ENCODE data around the gene MFSD12.

Gene MFSD12

DNA sequence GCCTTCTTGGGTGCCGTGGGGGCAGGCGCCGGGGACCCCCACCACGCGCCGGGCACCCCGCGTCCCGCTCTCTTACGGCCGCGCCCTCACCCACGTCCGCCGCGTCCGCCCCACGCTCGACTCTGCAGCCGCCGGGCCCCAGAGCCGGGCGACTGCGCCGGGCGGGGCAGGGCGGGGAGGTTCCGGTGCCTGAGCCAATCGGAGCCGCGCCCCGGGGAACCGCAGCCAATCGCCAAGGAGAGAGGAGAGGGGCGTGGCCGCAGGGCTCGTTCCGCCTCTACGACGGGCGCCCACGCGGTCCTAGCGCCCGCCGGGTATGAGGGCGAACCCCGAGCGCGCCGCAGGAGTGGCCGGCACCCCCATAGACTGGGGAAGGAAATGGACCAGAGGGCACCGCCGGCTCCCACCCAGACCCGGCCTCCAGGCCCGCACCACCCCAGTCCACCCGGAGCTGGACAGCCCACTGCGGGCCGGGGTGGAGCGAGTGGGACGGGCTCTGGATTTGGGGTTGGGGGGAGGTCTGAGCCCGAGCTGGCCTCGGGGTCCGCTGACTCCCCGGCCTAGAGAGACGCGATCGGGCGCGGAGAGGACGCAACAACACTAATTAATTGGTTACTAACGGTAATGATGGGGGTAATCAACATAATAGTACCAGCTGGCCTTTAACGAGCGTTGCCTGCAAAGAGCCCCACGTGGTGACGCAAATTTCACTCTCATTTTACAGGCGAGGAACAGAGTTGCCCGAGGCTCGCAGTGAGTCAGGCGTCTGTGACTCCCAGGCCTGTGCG, at the start of gene MFSD12:
Gene MFSD12, minus strand, starts transcription at position 126 of the 788 bp plus-strand sequence. CDS start 183 bp downstream, outside the sequence.
- peak; percentile 86 for DNase-seq

DNA sequence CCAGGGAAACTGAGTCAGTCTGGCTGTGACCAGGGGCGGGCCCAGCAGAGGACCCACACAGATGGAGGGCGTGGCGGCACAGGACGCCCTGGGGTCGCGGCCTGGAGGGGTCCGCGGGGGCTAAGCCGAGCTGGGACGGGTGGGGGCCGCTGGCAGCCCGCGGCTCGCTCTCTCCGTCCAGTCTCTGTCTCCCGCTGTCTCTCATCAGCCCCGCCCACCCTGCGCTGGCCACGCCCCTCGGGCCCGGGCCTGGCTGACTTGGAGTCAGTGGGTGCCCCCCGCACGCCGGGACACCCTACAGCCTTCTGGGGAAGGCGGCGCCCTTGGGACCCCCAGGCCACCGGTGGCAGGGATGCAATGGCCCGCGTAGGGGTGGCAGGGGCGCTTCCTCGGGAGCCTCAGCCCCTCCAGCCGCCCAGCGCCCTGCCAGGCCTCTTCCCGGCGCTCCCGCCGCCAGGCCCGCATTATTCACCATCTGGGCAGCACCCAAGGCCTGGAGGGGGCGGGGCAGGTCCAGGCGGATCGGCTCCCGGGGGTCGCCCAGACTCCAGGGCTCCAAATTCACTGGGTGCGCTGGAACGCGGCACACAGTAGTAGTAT, 49.4 kb upstream of the MFSD12 start, which contains the start of gene TBXA2R:
Gene TBXA2R, minus strand, starts transcription at position 186 of the 600 bp plus-strand sequence. CDS start 6,241 bp downstream, outside the sequence.
- no peak for DNase-seq

DNA sequence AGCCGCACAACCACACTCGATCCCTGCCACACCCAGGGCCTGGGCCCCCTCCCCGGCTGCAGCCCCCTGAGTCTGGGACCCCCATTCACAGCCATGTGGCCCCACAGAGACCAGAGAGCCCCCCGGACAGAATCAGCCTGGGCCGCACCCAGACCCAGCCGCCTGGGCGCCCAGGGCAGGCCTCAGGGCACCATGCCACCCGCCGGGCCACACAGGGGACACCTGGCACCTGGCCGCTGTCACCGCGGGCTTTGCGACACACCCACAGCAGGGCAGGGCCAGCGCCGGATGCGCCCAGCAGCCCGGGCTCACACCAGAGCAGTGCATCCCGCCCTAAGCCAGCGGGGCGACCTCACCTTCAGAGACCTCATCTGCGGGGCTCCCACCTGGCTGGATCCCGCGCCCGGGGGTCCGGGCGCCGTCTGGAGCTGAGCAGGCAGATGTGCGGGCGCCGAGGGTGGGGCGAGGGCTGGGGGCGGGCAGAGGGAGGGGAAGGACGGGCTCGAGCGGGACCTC, 48.8 kb upstream of the MFSD12 start:
- DNase-seq, result peak; percentile 38

DNA sequence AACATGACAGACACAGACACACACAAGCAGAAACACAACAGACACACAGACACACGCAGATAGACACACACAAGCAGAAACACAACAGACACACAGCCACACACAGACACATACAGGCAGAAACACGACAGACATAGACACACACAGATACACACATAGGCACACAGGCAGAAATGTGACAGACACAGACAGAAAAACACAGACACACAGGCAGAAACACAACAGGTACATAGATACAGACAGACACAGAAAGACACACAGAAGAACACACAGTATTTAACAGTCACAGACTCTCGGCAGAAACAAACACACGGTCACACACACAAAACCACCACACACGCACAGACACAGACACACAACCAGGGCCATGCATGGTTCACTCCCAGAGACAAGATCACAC, 48.4 kb upstream of the MFSD12 start:
- DNase-seq, result no peak

DNA sequence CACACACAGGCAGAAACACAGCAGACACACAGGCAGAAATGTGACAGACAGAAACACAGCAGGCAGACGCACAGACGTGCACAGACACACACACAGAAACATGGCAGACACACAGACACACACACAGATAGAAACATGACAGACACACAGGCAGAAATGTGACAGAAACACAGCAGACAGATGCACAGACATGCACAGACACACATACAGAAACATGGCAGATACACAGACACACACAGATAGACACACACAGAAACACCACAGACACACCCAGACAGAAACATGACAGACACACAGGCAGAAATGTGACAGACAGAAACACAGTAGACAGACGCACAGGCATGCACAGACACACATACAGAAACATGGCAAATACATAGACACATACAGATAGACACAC, 48.0 kb upstream of the MFSD12 start:
- DNase-seq, result no peak

DNA sequence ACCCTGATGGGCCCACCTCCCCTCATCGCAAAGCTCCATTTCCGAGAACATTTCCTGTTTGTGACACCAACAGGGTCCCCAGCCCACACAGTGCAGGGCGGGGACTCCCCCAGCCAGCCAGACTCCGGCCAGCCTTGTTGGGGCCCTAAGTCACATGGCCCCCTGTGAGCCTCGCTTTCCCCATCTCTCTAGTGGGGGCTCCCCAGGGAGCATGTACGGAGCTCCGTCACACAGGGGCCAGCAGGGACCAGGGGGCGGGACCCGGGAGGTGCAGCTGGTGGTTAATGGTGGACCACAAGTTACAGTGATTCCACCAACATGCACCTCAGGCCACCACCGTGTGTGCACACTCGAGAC, 47.6 kb upstream of the MFSD12 start:
- DNase-seq, result no peak

DNA sequence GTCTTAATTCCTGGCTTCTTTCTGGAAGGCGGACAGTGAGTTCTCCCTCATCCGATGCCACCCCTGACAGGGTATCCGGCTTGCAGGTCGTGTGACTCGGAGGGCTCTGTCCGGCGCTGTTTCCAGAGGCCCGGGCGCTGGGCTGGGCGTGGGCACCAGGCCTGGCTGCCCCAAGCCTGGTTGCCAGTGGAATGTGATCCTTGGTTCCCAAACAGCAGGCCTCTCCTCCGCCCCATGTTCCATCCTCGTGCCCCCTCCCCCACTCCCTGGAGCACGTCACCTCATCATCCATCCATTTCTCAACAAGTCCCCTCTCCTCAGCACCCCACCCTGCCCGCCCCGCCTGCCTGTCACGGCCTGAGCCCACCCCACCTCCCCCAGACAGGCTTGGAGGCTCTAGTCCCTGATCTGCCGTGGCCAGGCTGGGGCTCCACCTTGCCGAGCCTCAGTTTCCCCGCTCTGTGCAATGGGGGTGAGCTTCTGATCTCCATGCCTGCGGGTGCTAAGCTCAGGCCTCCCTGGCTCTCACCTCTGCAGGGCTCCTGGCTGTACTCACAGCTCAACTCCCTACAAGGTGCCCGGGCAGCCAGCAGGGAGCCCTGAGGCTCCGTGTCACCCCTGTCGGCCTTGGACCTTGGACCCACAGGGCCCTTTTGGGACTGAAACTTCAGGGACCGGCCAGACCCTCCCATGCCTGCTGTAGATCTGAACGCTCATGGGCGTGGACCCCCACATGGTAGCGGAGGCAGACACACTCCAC, 47.0 kb upstream of the MFSD12 start:
- DNase-seq, result no peak

DNA sequence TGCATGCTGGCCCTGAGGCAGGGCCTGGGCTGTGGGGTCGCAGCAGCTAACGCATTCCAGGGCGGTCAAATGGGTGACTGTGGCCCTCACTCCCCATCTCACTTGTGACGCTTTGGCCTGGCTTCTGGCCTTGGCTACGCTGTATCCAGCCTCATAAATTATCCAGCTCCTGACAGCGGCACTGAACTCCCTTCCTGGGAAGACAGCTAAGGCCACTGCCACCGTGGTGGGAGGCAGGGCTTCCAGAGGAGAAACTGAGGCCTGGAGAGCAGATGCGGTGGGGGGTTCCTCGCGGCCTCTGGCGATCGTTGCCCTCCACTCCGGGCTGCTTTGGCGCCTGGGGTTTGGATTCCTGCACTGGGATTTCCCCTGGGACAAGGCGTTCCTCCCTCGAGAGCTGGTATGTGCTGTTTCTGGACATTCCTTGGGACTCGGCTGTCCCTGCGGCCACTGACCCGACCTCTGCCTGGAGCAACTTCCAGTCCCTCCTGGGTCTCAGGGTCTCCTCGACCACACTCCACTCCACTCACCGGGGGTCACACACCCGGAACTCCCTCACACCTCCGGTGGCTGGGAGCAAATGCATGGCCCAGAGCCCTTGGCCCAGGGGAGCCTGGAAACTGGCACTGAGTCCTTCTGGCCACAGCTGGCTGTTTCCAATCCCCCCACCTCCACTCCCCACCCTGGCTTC, 45.9 kb upstream of the MFSD12 start:
- DNase-seq, result no peak

DNA sequence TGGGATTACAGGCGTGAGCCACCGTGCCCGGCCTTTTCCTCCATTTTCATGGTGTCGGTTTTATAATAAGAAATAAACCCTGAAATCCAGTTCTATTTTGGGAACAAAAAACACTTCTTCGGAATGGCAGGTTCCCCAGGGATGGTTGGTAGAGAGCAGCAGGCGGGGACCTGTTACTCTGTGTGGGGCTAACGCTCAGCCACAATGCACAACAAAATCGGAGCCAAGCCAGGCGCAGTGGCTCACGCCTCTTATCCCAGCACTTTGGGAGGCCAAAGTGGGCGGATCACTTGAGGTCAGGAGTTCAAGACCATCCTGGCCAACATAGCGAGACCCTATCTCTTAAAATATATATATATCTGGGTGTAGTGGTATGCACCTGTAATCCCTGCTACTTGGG, 43.6 kb upstream of the MFSD12 start:
- DNase-seq, result no peak

DNA sequence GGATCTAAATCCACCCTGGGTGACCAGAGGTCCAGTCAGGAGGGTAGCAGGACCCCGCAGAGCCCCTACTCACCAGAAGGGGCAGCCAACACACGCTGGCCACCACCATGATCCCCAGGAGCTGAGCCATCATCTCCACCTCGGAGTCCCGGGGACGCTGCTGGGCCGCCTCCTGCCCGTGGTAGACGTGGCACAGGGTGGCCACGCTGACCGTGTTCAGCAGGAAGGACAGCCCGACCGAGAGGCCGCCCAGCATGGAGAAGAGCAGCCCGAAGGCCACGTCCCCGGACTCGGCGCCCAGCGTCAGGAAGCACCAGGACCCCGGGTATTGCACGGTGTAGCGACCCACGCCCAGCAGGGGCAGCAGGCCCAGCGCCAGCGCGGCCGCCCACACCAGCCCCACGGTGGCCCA, 42.4 kb upstream of the MFSD12 start:
- no peak for DNase-seq

DNA sequence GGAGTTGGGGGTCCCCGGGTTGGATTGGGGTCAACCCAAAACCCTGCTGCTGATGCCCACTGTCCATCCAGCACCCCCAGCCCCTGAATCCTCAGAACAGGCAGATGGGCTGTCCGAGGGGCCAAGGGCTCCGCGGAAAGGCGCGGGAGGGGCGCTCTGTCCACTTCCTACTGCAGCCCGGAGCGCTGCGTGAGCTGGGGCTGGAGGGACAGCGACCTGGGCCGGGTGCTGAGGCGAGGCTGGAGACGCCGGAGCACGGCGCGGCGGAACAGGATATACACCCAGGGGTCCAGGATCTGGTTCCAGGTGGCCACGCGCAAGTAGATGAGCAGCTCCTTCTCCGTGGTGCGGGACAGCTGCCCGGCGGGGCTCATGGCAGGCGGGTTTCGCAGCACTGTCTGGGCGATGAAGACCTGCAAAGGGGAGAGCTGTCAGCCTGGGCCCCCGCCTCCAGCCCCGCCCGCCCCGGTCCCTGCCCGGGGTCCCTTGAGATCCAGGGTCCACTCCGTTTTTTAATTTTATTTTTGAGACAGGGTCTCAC, 38.2 kb upstream of the MFSD12 start:
- no peak for DNase-seq

DNA sequence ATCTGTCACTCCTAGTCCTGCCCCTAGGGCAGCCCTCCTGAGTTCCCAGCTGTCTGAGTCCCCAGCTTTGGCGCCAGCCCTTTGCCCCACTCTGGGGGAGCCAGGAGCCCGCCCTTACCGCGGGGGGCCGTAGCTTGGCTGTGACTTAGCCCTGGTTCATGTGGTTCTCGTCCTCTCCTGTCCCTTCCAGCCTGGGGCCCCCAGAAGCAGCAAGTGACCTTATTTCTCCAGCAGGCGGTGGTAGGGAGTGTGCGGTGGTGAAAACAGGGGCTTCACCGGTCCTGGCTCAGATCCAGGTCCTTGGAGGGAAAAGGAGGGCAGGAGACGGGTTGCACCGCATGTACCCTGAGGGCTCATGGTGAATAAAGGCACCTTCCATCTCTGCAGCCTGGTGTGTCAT, 35.8 kb upstream of the MFSD12 start:
- no peak for DNase-seq

DNA sequence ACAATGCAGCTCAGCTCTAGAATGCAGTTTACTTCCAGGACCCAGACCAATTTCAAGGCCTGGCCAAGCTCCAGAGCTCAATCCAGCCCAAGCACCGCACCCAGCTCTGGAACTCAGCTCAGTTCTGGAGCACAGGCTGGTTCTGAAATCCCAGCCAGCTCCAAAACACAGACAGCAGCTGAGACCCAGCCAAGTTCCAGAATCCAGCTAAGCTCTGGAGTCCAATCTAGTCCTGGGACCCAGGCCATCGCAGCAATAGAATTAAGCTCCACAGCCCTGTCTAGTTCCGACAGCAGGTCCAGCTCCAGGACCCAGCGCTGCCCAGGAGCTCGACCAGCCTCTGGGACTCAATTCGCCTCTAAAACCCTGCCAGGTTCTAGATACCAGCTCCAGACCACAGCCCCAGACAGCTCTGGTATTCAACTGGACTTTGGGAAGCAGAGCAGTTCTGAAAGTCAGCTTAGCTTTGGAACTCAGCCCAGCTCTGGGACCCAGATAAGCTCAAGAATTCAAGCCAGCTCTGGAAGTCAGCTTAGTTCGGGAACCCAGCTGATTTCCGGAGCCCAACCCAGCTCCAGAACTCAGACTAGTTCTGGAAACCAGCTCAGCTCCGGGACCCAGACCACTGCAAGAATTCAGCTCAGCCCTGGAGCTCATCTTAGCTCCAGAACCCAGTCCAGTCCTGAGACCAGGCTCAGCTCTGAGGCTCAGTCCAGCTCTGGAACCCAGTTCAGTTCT, 34.7 kb upstream of the MFSD12 start:
- DNase-seq, result no peak

DNA sequence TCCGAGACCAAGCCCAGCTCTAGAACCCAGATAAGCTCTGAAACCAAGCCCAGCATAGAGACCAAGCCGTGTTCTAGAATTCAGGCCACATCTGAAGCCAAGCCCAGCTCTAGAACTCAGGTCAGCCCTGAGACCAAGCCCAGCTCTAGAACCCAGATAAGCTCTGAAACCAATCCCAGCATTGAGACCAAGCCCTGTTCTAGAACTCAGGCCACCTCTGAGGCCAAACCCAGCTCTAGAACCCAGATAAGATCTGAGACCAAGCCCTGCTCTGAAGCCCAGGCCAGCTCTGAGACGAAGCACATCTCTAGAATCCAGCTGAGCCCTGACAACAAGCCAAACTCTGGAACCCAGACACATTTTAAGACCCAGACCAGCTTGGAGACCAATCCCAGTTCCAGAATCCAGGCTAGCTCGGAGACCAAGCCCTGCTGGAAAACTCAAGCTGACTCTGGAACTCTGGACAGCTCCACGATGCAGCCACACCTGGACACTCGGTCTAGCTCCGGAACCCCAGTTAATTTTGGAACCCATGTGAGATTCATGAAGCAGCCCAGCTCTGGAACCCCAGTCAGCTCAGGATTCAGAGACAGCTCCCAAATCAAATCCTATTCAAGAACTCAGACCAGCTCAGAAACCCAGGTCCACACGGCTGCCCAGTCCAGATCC, 33.7 kb upstream of the MFSD12 start:
- no peak for DNase-seq

DNA sequence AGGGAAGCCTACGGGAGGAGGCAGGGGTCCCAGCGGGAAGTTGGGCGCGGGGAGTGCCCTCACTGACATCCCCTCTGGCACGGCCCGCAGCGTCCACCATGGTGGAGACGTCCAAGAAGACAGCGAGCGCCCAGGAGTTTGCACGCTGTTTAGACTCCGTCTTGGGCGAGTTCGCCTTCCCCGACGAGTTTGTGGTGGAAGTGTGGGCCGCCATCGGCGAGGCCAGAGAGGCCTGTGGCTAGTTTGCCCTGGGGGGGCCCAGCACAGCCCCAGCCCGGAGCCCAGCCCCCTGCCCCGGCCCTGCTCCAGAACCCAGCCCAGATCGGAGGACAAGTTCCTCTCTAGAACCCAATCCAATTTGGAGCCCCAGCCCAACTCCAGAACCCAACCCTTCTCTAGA, 32.6 kb upstream of the MFSD12 start:
- no peak for DNase-seq

DNA sequence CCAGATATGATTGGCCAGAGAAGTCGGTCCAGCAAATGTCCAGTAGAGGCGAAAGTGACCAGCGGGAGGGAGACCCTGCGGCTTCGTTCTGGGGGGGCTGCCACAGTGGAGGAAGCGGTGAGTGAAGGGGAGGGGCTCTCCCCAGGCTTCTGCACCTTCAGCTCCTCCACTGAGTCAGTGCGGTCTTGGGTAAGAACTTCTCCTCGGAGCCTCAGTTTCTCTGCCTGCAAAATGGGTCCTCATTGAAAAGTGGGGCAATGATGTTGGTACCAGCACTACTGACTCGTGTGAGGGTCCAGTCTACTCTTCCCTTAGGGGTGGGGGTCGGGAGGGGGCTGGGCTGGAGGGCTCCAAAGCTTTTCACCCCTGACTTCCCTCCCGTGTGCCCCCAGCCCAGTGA, 32.1 kb upstream of the MFSD12 start:
- no peak for DNase-seq

DNA sequence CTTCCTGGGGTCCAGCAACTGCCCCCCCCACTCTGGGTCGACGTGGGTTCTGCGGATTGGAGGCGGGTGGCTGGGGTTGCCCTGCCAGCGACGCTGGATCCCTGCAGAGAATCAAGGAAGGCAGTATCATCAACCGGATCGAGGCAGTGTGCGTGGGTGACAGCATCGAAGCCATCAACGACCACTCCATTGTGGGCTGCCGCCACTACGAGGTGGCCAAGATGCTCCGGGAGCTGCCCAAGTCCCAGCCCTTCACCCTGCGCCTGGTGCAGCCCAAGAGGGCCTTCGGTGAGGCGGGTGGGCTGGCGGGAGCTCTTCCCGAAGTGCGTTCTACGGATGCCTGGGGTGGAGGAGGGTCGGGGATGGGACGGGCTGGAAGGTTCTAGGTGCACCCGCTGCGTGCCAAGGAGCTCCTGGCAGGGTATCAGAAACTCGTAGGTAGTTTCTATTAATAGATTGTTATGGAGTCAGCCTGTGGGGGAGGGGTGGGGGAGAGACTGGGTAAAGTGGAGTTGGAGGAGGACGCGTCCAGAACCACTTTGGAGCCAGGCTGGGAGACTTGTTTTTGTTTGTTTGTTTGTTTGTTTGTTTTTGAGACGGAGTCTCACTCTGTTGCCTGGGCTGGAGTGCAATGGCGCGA, 29.4 kb upstream of the MFSD12 start:
- peak; percentile 24 for DNase-seq

DNA sequence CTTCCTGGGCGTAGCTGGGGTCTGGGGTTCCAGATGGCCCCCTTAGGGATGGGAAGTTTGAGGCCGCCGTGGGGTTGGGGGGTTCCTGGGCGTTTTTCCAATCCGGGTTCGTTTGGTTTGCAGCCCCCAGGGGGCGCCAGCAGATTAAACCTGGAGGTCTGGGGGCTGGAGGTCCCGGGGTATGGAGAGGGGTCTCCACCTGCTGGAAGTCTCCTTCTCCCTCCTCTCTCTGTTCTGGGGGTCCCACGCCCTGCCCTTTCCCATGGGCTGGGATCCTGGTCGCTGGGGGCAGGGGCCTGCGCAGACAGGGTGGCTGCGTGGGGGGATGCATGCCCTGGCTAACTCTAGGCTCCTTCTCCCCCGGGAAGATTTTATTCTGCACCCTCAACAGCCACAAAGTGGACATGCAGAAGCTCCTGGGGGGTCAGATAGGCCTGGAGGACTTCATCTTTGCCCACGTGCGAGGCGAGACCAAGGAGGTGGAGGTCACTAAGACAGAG, 28.8 kb upstream of the MFSD12 start:
- peak; percentile 8 for DNase-seq

DNA sequence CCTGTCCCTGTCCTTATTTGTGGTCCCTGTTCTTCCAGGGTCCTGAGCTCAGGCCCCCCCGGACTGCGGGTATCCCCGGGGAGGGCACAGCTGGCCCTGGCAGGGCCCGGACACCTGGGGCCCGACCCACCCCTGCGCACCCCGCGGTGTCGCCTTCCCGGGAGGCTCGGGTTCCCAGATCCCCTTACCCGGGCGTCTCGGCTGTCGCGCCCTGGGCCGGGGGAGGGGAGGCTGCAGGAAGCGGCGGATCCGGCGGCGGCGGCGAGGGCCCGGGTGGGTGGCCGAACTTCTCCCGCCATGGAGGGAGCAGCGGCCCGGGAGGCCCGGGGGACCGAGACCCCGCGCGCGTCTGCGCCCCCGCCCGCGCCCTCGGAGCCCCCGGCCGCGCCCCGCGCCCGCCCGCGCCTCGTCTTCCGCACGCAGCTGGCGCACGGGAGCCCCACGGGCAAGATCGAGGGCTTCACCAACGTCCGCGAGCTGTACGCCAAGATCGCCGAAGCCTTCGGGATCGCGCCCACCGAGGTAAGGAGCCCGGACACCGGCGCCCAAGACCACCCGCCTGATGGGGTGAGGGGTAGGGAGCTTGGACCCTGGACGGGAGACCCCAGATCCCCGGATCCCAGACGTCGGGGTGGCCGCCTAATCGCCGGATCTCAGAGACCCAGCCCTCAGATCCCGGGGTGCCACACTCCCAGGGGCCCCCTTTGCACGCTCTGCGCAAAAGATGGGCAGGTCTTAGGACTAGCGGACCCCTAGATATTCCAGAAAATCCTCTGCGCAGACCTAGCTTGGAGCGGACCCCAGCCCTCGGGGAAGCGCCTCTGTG, 28.1 kb upstream of the MFSD12 start, which contains the start of gene GIPC3:
Gene GIPC3, plus strand, starts transcription at position 178 of the 826 bp plus-strand sequence. Its CDS starts 120 bp downstream, at position 298.
- DNase-seq, result no peak
